Panc1 (cell line): ENCODE data around the gene NTM. TPM values are rescaled to one million over a fixed set of nuclear protein-coding genes. Genes with fewer than 3 reads are reported as not detected.

Experiments used
- ATAC-seq: fragments of 200-7000 bp; cut with Tn5 transposase; 2 replicates; pipeline ENCODE4 v1.9.1; 2020; ENCODE audit warnings: mild to moderate bottlenecking, moderate library complexity
- BruUV-seq: library from RNA; stranded (reverse); fragments of 400-500 nt; replicated peaks from 2 replicates; lab custom pipeline; 2021; lab: Mats Ljungman, UMichigan
- CTCF ChIA-PET: fragments of 300-600 bp; sonication (Branson Sonifier 250); formaldehyde crosslinking; loops from one replicate; lab custom pipeline; 2022; ENCODE audit warnings: antibody characterized with exemption; lab: Charles Lee
- POLR2A ChIA-PET: fragments of 300-600 bp; sonication (Branson Sonifier 250); formaldehyde crosslinking; loops from one replicate; lab custom pipeline; 2022; ENCODE audit warnings: antibody characterized with exemption; lab: Charles Lee
- DNase-seq: peaks from one replicate; pipeline ENCODE4 v3.0.0-alpha.2; 2010; ENCODE audit warnings: low read depth, low spot score
- H3K27ac ChIP-seq: 2 replicates; pipeline ENCODE4 v1.5.1; 2011; ENCODE audit warnings: mild to moderate bottlenecking, low read length, inconsistent platforms
- H3K27me3 ChIP-seq: fragments of 200-500 bp; sonication (Bioruptor generic); 2 replicates; pipeline ENCODE4 v1.6.0; 2014; ENCODE audit warnings: low read length, inconsistent platforms; ENCODE audit not compliant: control insufficient read depth, insufficient read depth
- H3K36me3 ChIP-seq: fragments of 200-500 bp; sonication (Bioruptor generic); 2 replicates; pipeline ENCODE4 v1.5.1; 2014; ENCODE audit warnings: inconsistent platforms, mild to moderate bottlenecking, low read length, moderate library complexity; ENCODE audit not compliant: control insufficient read depth, insufficient read depth
- H3K4me1 ChIP-seq: 2 replicates; pipeline ENCODE4 v1.5.1; 2011; ENCODE audit warnings: inconsistent platforms, mild to moderate bottlenecking, low read length, moderate library complexity; ENCODE audit not compliant: control insufficient read depth, insufficient read depth
- H3K4me3 ChIP-seq, 2 experiments: 2 replicates each; pipeline ENCODE4 v1.5.1; 2011 to 2012; ENCODE audit warnings: low read depth in 2 of 2, low read length in 2 of 2, mild to moderate bottlenecking in 2 of 2, inconsistent platforms in 1 of 2, moderate library complexity in 1 of 2
- H3K9me3 ChIP-seq: fragments of 200-500 bp; sonication (Bioruptor generic); 2 replicates; pipeline ENCODE4 v1.5.1; 2014; ENCODE audit warnings: low read depth, mild to moderate bottlenecking, inconsistent platforms, low read length, moderate library complexity; ENCODE audit not compliant: control insufficient read depth, insufficient read depth
- CTCF ChIP-seq: fragments of 450-650 bp; IDR thresholded peaks from 2 replicates; pipeline ENCODE4 v1.5.1; 2017; ENCODE audit warnings: mild to moderate bottlenecking
- POLR2AphosphoS5 ChIP-seq: IDR thresholded peaks from 2 replicates; pipeline ENCODE4 v1.6.1; 2012; ENCODE audit warnings: mild to moderate bottlenecking, low read depth, low read length, moderate library complexity
- REST ChIP-seq, 2 experiments: IDR thresholded peaks; 2 replicates each; pipeline ENCODE4 v1.6.1; 2011 to 2012; ENCODE audit warnings: low read depth in 2 of 2, control low read depth in 1 of 2, low read length in 1 of 2, mild to moderate bottlenecking in 1 of 2, moderate library complexity in 1 of 2; ENCODE audit not compliant: insufficient read depth in 1 of 2
- SIN3A ChIP-seq: IDR thresholded peaks from 2 replicates; pipeline ENCODE4 v1.6.1; 2012; ENCODE audit warnings: low read depth, mild to moderate bottlenecking, low read length, moderate library complexity, borderline replicate concordance; ENCODE audit not compliant: insufficient read depth
- TCF7L2 ChIP-seq: IDR thresholded peaks from 2 replicates; pipeline ENCODE4 v1.6.1; 2011; ENCODE audit warnings: mild to moderate bottlenecking, low read depth, low read length, inconsistent platforms
- in situ Hi-C: cut with HindIII; loops from 2 replicates; pipeline ENCODE4 v1.10.0; 2016; ENCODE audit warnings: low sequenced_read_pairs, low pct_unique_long_range_greater_than_20kb
- intact Hi-C: fragments of 100-400 bp; cut with micrococcal nuclease; formaldehyde crosslinking; loops from one replicate; pipeline ENCODE4 v1.10.0; 2022; ENCODE audit not compliant: unreplicated experiment
- total RNA-seq: library from RNA; stranded (reverse); gene quantifications from one replicate; pipeline ENCODE4 v1.2.1, GENCODE V29; 2021; ENCODE audit not compliant: unreplicated experiment

NTM gene
- total RNA-seq, 1 experiment from 2014 or later = 0.10 TPM

GRCh38 chr11:131626788-131627187 is 256.4 kb downstream of the NTM start:
- DNase-seq (no peak), ATAC-seq (no peak)
- Histone ChIP-seq H3K4me1 (no peaks in the 10 kb centered on the region), H3K27me3 (peaks cover 24% of the 10 kb centered on the region), H3K27ac (no peak overlapping the region), H3K36me3 (no peaks in the 10 kb centered on the region), H3K9me3 (no peaks in the 10 kb centered on the region), H3K4me3 (no peak overlapping the region)
- TF ChIP-seq TCF7L2 (no peak), SIN3A (no peak), CTCF (no peak), REST (IDR thresholded peaks at IDR 0.05; ENCODE audit: insufficient read depth in 1 of 2, low read depth in 2 of 2, low read length in 1 of 2) (no peak), POLR2AphosphoS5 (no peak)
- intact Hi-C loops = no loop called here
- ChIA-PET POLR2A (no interaction called here), CTCF (no interaction called here)
- in situ Hi-C loops = no loop called here
- BruUV-seq = no TSS peak

- peaks cover 31% of the 10 kb centered on the region for H3K27me3 ChIP-seq
- POLR2A ChIA-PET = no interaction called here
- no peaks in the 10 kb centered on the region for H3K36me3 ChIP-seq
- no peak for TF ChIP-seq REST (IDR thresholded peaks at IDR 0.05; ENCODE audit: insufficient read depth in 1 of 2, low read depth in 2 of 2, low read length in 1 of 2)
- TF ChIP-seq POLR2AphosphoS5 = no peak
- no peak for TF ChIP-seq SIN3A
- no peak for TF ChIP-seq CTCF
- TF ChIP-seq TCF7L2 = no peak
- H3K9me3 ChIP-seq = no peaks in the 10 kb centered on the region
- H3K4me1 ChIP-seq = no peaks in the 10 kb centered on the region
- DNase-seq (no peak), ATAC-seq (no peak)
- H3K4me3 ChIP-seq = no peak overlapping the region
- no TSS peak for BruUV-seq
- intact Hi-C loops = no loop called here
- in situ Hi-C loops = no loop called here
- no peak overlapping the region for H3K27ac ChIP-seq
- CTCF ChIA-PET = no interaction called here
Measured at GRCh38 chr11:131628739-131629138, 258.3 kb downstream of the NTM start.
